GM19395 (cell line): ENCODE measurements around the gene MDP1.
"Not testable (repeated sequence)": the region's sequence is repeated elsewhere in the genome, so short reads cannot be mapped to it uniquely, and the experiment has no call there.

Experiments
- ATAC-seq: cut with Tn5 transposase; IDR thresholded peaks from one replicate; pipeline ENCODE4 v1.9.1; 2021; ENCODE audit warnings: mild to moderate bottlenecking, moderate library complexity; ENCODE audit not compliant: unreplicated experiment

The MDP1 gene

GRCh38 chr14:24251880-24252288 is 36.0 kb upstream of the MDP1 start:
- ATAC-seq: no peak

- no peak for ATAC-seq
These were observed 34.5 kb upstream of the MDP1 start for GRCh38 chr14:24250354-24250753.

- ATAC-seq: no peak
These were observed 33.6 kb upstream of the MDP1 start for GRCh38 chr14:24249230-24250021.

GRCh38 chr14:24247422-24247821 is 31.6 kb upstream of the MDP1 start:
- no peak for ATAC-seq

GRCh38 chr14:24246765-24247212 is 30.9 kb upstream of the MDP1 start:
- ATAC-seq: no peak

GRCh38 chr14:24245350-24245749 is 29.5 kb upstream of the MDP1 start:
- not testable (repeated sequence) for ATAC-seq

- ATAC-seq: no peak
These were observed 27.5 kb upstream of the MDP1 start for GRCh38 chr14:24243336-24243836.

GRCh38 chr14:24241829-24242443 is 26.1 kb upstream of the MDP1 start:
- peak; percentile 78 for ATAC-seq

- no peak for ATAC-seq
These were observed 24.4 kb upstream of the MDP1 start for GRCh38 chr14:24240110-24240918.

- ATAC-seq: no peak
These were observed 22.7 kb upstream of the MDP1 start for GRCh38 chr14:24238527-24239037.

- ATAC-seq: no peak
These were observed 22.3 kb upstream of the MDP1 start for GRCh38 chr14:24238123-24238522.

- no peak for ATAC-seq
These were observed 21.6 kb upstream of the MDP1 start for GRCh38 chr14:24237463-24237955.

GRCh38 chr14:24236689-24237462 is 21.0 kb upstream of the MDP1 start:
- ATAC-seq: no peak

- no peak for ATAC-seq
These were observed 20.2 kb upstream of the MDP1 start for GRCh38 chr14:24235804-24236688.

GRCh38 chr14:24234095-24235005 is 18.5 kb upstream of the MDP1 start:
- no peak for ATAC-seq

GRCh38 chr14:24233538-24233866 is 17.6 kb upstream of the MDP1 start:
- ATAC-seq: no peak

GRCh38 chr14:24232645-24233537 is 17.0 kb upstream of the MDP1 start, which contains the start of gene GMPR2:
Gene GMPR2, plus strand, starts transcription at chr14:24232929. Its CDS starts 325 bp downstream, at chr14:24233254.
- ATAC-seq: peak; percentile 69
